ENCODE results near the gene KYNU. TPM values are rescaled to one million over a fixed set of nuclear protein-coding genes. Genes with fewer than 3 reads are reported as not detected.
"Not testable (repeated sequence)": the region's sequence is repeated elsewhere in the genome, so short reads cannot be mapped to it uniquely, and the experiment has no call there.

KYNU gene
- total RNA-seq, result 0.16 TPM

GRCh38 chr2:142877216-142877838, at the start of gene KYNU:
Gene KYNU (plus strand): TSS chr2:142877664. CDS start chr2:142885368, 7,704 bp downstream.
- no peak for DNase-seq

GRCh38 chr2:142834021-142834420, 43.4 kb upstream of the KYNU start:
- no peak for DNase-seq

- DNase-seq, result no peak
Measured at GRCh38 chr2:142840436-142840835, 37.0 kb upstream of the KYNU start.

- DNase-seq, result no peak
Measured at GRCh38 chr2:142841788-142842187, 35.7 kb upstream of the KYNU start.

GRCh38 chr2:142842369-142842768, 35.1 kb upstream of the KYNU start:
- DNase-seq, result no peak

GRCh38 chr2:142843731-142844130, 33.7 kb upstream of the KYNU start:
- DNase-seq, result no peak

GRCh38 chr2:142848023-142848606, 29.3 kb upstream of the KYNU start:
- DNase-seq, result no peak

- DNase-seq, result no peak
Measured at GRCh38 chr2:142849820-142850219, 27.6 kb upstream of the KYNU start.

GRCh38 chr2:142853912-142854311, 23.6 kb upstream of the KYNU start:
- no peak for DNase-seq

- no peak for DNase-seq
Measured at GRCh38 chr2:142857256-142858164, 20.0 kb upstream of the KYNU start.

- no peak for DNase-seq
Measured at GRCh38 chr2:142858961-142859360, 18.5 kb upstream of the KYNU start.

GRCh38 chr2:142862299-142862698, 15.2 kb upstream of the KYNU start:
- DNase-seq, result no peak

- DNase-seq, result no peak
Measured at GRCh38 chr2:142862847-142863246, 14.6 kb upstream of the KYNU start.

GRCh38 chr2:142863485-142863961, 13.9 kb upstream of the KYNU start:
- no peak for DNase-seq

- not testable (repeated sequence) for DNase-seq
Measured at GRCh38 chr2:142864605-142865004, 12.9 kb upstream of the KYNU start.

GRCh38 chr2:142865924-142866323, 11.5 kb upstream of the KYNU start:
- DNase-seq, result no peak

GRCh38 chr2:142866426-142866825, 11.0 kb upstream of the KYNU start:
- no peak for DNase-seq

GRCh38 chr2:142867136-142867535, 10.3 kb upstream of the KYNU start:
- DNase-seq, result no peak

- DNase-seq, result peak; percentile 3
Measured at GRCh38 chr2:142868229-142868762, 9.2 kb upstream of the KYNU start.

- not testable (repeated sequence) for DNase-seq
Measured at GRCh38 chr2:142869065-142869460, 8.4 kb upstream of the KYNU start.

GRCh38 chr2:142869461-142870106, 7.9 kb upstream of the KYNU start:
- no peak for DNase-seq

GRCh38 chr2:142870526-142870925, 6.9 kb upstream of the KYNU start:
- DNase-seq, result no peak

All from occipital lobe (tissue), 2 donors.